Right forelimb (tissue), 1 donor: Measurements from ENCODE around the gene WWP2.
A peak's percentile ranks its signal among the peaks of the same experiment; 100 is the strongest.
"Not testable (repeated sequence)": the region's sequence is repeated elsewhere in the genome, so short reads cannot be mapped to it uniquely, and the experiment has no call there.

Source experiments
- DNase-seq: peaks from one replicate; pipeline ENCODE4 v3.0.0-alpha.2; 2018

The WWP2 gene

GRCh38 chr16:69796285-69797118 lies 34.4 kb downstream of the WWP2 start:
- peak; percentile 70 for DNase-seq

- no peak for DNase-seq
Measured at GRCh38 chr16:69798466-69798865, 36.3 kb downstream of the WWP2 start.

GRCh38 chr16:69799611-69800031 lies 37.5 kb downstream of the WWP2 start:
- peak; percentile 49 for DNase-seq

- no peak for DNase-seq
Measured at GRCh38 chr16:69804297-69804696, 42.2 kb downstream of the WWP2 start.

GRCh38 chr16:69806776-69807175 lies 44.6 kb downstream of the WWP2 start:
- not testable (repeated sequence) for DNase-seq

GRCh38 chr16:69812688-69813014 lies 50.5 kb downstream of the WWP2 start:
- DNase-seq = no peak

GRCh38 chr16:69814078-69814477 lies 51.9 kb downstream of the WWP2 start:
- DNase-seq = no peak

- DNase-seq = no peak
Measured at GRCh38 chr16:69814561-69814960, 52.4 kb downstream of the WWP2 start.

GRCh38 chr16:69815216-69815883 lies 53.2 kb downstream of the WWP2 start:
- DNase-seq = not testable (repeated sequence)

GRCh38 chr16:69816996-69817395 lies 54.9 kb downstream of the WWP2 start:
- DNase-seq = no peak

GRCh38 chr16:69818891-69819545 lies 56.9 kb downstream of the WWP2 start:
- no peak for DNase-seq

- peak; percentile 71 for DNase-seq
Measured at GRCh38 chr16:69820926-69821541, 58.9 kb downstream of the WWP2 start.

- DNase-seq = no peak
Measured at GRCh38 chr16:69821844-69822173, 59.7 kb downstream of the WWP2 start.

GRCh38 chr16:69822174-69822935 lies 60.2 kb downstream of the WWP2 start:
- DNase-seq = no peak

GRCh38 chr16:69823831-69824563 lies 61.9 kb downstream of the WWP2 start:
- DNase-seq = no peak

GRCh38 chr16:69824564-69825142 lies 62.5 kb downstream of the WWP2 start:
- not testable (repeated sequence) for DNase-seq

- DNase-seq = no peak
Measured at GRCh38 chr16:69827524-69827923, 65.4 kb downstream of the WWP2 start.

GRCh38 chr16:69829338-69829737 lies 67.2 kb downstream of the WWP2 start:
- DNase-seq = no peak

GRCh38 chr16:69830146-69830533 lies 68.0 kb downstream of the WWP2 start:
- no peak for DNase-seq

GRCh38 chr16:69830534-69831211 lies 68.5 kb downstream of the WWP2 start:
- DNase-seq = no peak
